HG02885 (cell line): ENCODE results near the gene EFCC1.
"Not testable (repeated sequence)": the region's sequence is repeated elsewhere in the genome, so short reads cannot be mapped to it uniquely, and the experiment has no call there.

Source experiments
- ATAC-seq: cut with Tn5 transposase; IDR thresholded peaks from one replicate; pipeline ENCODE4 v1.9.1; 2021; ENCODE audit warnings: mild to moderate bottlenecking; ENCODE audit not compliant: unreplicated experiment, poor library complexity

Gene EFCC1

DNA sequence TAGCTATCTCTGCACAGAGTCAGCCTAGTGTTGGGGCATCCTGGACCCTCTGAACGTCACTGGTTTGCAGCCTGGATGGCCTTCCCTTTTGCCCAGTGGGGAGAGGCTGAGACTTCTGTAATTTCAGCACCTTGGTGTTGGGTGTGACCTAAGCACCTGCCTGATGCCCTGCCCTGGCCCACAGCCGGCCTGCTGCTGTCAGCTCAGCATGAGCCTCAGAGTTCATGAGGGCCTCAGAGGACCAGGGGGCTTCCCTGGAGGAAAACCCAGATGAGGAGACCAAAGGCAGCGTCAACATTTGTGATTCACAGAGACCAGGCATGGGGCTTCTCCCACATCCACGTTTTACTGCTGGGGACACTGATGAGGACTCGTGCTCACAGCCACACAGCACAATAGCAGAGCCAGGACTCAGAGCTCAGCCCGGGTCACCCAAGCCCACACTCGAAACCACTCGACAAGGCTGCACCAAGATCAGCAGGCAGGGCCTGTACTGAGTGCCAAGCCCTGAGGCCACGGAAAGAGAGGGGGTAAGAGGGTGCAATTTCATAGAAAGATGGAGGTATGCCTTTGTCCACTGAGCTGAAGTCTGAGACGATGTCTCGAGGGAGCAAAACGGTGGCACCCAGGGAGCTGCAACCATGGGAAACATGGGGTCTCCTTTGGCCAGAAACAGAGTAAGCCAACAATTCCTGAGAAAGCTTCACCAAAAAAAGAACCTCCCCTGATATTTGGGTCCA lies 49.6 kb downstream of the EFCC1 start:
- ATAC-seq: no peak

DNA sequence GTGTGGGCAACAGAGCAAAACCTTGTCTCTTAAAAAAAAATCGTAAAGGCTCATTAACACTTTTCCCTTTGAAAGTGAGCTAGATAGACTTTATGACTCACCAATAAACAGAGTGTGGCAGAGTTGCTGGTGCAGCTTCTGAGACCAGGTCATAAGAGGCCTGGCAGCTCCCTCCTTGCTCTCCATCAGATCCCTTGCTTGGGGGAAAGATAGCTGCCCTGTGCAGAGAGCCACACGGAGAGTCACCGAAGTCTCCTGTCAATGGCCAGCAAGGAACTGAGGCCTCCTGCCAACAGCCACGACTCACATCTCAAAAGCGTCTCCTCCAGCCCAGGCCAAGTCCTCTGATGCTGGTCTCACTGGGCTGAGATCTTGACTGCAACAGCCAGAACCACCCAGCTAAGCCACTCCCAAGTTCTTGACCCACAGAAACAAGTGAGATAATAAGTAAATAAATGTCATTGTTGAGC lies 50.8 kb downstream of the EFCC1 start:
- no peak for ATAC-seq

GRCh38 chr3:129052675-129053074 lies 51.6 kb downstream of the EFCC1 start:
- no peak for ATAC-seq

DNA sequence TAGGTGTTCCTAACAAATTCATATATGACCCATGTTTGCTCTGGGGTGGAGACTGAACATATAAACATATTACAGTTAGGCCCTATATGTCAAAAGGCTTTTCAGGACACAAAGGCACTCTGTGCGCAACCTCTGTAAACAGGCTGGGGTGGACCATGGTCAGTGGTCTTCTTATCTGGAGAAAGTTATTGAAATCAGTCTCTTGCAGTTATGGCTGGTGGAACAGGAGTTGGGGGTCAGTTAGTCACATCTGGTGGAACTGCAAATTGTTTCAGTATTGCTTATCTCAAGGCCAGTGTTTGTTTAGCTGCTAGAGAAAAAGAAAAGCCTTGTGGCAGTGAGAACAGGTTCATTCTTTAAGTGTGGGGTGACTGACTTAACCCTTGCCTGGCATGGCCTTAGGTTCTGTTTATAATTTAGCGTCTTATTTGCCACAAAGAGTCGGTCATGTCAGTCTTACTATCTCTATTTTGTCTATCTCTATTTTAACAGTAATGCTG lies 53.6 kb downstream of the EFCC1 start:
- ATAC-seq: no peak

GRCh38 chr3:129056451-129057173 lies 55.5 kb downstream of the EFCC1 start:
- no peak for ATAC-seq

DNA sequence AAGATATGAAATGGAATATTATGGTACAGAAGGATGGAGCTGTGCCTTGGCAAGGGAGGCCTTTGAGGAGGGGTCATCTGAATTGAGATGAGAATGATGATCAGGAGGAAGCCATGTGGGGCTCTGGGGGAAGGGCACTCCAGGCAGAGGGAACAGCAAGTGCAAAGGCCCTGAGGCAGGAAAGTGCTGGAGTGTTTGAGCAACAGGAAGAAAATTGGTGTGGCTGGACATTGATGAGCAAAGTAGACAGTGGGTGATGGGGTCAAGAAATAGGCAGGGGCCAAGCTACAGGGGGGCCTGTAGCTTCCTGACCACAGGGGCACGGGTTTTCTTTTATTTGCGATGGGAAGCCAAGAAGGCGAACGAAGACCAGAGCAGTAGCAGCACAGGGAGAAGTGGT lies 56.1 kb downstream of the EFCC1 start:
- ATAC-seq: no peak

DNA sequence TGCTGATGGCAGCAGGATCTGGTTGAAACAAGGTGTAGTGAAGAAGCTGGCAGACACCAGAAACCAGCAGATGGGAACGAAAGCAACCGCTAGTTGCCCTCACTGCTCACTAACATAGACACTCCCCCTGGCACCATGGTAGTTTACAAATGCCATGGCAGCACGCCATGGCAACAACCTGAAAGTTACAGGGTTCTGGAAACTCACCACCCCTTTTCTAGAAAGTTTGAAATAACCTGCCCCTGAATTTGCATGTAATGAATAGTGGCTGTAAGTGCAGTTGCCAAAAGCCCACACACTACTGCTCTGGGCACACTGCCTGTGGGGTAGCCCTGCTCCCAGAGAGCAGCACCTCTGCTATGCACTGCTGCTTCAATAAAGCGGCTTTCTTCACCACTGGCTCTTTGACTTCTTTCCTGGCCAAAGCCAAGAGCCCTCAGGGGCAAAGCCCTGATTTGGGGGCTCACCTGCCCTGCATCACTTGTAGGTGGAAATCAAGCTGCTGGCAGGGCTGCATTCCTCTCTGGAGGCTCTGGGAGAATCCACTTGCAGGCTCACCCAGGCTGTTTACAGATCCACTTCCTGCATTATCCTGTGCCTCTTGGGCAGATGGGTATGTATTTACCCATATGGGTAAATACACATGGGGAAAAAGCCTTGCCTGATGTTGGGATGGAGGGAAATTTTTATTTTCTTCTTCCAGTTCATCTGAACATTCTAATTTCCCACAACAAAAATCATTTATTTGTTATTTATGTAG lies 57.5 kb downstream of the EFCC1 start:
- no peak for ATAC-seq

- ATAC-seq: no peak
These were observed 58.3 kb downstream of the EFCC1 start for GRCh38 chr3:129059311-129059958.

DNA sequence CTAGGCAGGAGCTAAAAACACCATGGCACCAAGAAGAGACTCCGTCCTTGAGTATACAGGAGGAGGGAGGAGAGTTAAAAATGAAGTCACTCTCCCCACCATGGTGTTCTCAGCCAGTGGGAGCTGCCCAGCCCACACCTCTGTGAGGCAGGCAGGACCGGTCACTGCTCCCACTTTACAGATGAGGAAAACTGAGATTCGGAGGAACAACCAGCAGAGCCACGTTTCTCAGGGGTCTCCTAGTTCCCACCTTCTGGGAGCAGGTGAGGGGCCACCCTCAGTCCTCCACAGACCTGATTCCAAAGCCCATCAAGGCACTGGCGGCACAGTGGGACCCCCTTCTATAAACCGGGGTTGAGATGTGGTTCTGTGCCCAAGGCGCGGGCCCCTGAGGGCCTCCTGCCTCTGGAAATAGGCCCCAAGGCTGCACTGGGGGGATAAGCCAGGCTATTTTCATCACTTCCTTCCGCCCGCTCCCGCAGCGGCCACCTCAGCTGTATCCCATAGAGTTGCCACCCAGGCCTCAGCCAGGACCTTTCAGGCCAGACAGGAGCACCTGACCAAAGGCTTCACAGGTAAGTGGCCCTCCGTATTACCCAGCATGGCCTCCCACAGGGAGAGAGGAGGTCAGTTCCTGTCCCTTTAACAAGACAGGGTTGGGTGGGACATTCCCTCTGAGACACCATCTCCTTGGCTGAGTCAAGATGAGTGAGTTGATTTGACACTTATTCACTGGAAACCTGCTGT lies 59.3 kb downstream of the EFCC1 start, which contains the start of gene GP9:
Gene GP9, plus strand, starts transcription at position 504 of the 747 bp plus-strand sequence. CDS start 961 bp downstream, outside the sequence.
- no peak for ATAC-seq

GRCh38 chr3:129061023-129061887 lies 60.2 kb downstream of the EFCC1 start:
- ATAC-seq: no peak

GRCh38 chr3:129061888-129062834 lies 61.1 kb downstream of the EFCC1 start:
- ATAC-seq: no peak

- no peak for ATAC-seq
These were observed 62.1 kb downstream of the EFCC1 start for GRCh38 chr3:129063091-129063640.

DNA sequence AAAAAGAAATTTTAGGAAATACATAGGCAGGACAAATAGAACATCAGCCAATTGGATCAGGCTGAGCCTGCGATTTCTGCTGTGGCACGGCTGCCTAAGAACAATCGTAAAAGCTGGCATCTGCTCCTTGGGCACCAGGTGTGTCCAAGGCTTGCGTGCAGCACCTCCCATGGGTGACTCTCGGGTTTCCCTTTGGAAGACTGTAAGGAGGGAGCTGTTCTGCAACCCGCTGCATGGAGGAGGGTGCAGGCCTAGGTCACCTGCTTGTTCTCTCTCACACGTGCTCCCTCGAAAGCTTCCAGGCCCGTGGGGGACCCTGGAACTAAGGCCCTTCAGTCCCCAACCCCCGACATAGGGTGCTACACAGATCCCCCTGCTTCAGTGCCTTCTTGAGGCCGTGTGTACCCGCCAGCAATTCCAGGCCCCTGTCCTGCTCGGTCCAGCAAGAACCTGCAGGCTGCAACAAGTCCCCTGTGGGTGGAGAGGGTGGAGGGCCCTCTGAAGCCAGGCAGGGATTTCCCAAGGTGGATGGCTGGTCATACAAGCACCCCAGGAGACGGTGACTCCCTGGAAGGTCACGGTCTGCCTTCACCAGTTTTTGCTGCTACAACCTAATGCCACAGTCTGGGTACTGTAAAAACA lies 62.9 kb downstream of the EFCC1 start:
- ATAC-seq: no peak

- ATAC-seq: no peak
These were observed 64.1 kb downstream of the EFCC1 start for GRCh38 chr3:129065016-129065719.

DNA sequence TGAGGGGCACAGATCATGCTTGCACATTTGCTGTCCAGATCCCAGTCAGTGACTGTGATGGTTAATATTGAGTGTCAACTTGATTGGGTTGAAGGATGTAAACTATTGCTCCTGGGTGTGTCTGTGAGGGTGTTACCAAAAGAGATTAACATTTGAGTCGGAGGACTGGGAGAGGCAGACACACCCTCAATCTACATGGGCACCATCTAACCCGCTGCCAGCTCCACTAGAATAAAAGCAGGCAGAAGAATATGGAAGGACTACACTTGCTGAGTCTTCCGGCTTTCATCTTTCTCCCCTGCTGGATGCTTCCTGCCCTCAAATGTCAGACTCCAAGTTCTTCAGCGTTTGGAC lies 64.6 kb downstream of the EFCC1 start:
- no peak for ATAC-seq

DNA sequence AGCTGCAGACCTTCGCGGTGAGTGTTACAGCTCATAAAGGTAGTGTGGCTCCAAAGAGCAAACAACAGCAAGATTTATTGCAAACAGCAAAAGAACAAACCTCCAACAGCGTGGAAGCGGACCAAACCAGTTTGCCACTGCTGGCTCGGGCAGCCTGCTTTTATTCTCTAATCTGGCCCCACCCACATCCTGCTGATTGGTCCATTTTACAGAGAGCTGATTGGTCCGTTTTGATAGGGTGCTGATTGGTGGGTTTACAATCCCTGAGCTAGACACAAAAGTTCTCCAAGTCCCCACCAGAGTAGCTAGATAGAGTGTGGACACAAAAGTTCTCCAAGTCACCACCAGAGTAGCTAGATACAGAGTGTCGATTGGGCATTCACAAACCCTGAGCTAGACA lies 66.6 kb downstream of the EFCC1 start:
- ATAC-seq: not testable (repeated sequence)
